IMR-90 (cell line): ENCODE measurements around the gene LRP6. TPM values are rescaled to one million over a fixed set of nuclear protein-coding genes. Genes with fewer than 3 reads are reported as not detected.

ENCODE experiments used
- ATAC-seq: fragments of 200-7000 bp; cut with Tn5 transposase; 2 replicates; pipeline ENCODE4 v1.9.1; 2020; ENCODE audit warnings: low read depth, mild to moderate bottlenecking, moderate library complexity
- BruUV-seq: library from RNA; stranded (reverse); fragments of 400-500 nt; replicated peaks from 2 replicates; lab custom pipeline; 2021; lab: Mats Ljungman, UMichigan
- CTCF ChIA-PET: fragments of 300-600 bp; formaldehyde crosslinking; extraction: SDS; loops from one replicate; lab custom pipeline; 2021; ENCODE audit warnings: antibody characterized with exemption; lab: Yijun Ruan, JAX
- POLR2A ChIA-PET: fragments of 300-600 bp; sonication (Branson Sonifier 250); formaldehyde crosslinking; loops from one replicate; lab custom pipeline; 2022; ENCODE audit warnings: antibody characterized with exemption; ENCODE audit not compliant: unreplicated experiment; lab: Charles Lee
- DNase-seq: peaks from one replicate; pipeline ENCODE4 v3.0.0; 2013
- H2AFZ ChIP-seq: replicated peaks from 2 replicates; pipeline ENCODE3; 2013; ENCODE audit warnings: low read length, mild to moderate bottlenecking; ENCODE audit not compliant: poor library complexity
- H2AK5ac ChIP-seq: 2 replicates; pipeline ENCODE4 v1.6.1; 2013; ENCODE audit warnings: low read depth, low read length, inconsistent platforms
- H2AK9ac ChIP-seq: replicated peaks from 2 replicates; pipeline ENCODE3; 2013; ENCODE audit warnings: mild to moderate bottlenecking, low read depth, low read length, moderate library complexity; ENCODE audit not compliant: poor library complexity
- H2BK120ac ChIP-seq: 2 replicates; pipeline ENCODE4 v1.6.1; 2013; ENCODE audit warnings: low read depth, low read length, inconsistent platforms
- H2BK15ac ChIP-seq: 3 replicates; pipeline ENCODE4 v1.6.1; 2013; ENCODE audit warnings: low read depth, low read length, inconsistent platforms
- H2BK20ac ChIP-seq: 2 replicates; pipeline ENCODE4 v1.6.1; 2013; ENCODE audit warnings: low read depth, mild to moderate bottlenecking, inconsistent platforms, low read length, moderate library complexity
- H2BK5ac ChIP-seq: 2 replicates; pipeline ENCODE4 v1.6.1; 2013; ENCODE audit warnings: mild to moderate bottlenecking, low read depth, low read length, inconsistent platforms; ENCODE audit not compliant: poor library complexity, severe bottlenecking
- H3K14ac ChIP-seq: replicated peaks from 2 replicates; pipeline ENCODE4 v1.6.1; 2013; ENCODE audit warnings: low read depth, low read length, inconsistent platforms
- H3K18ac ChIP-seq: 2 replicates; pipeline ENCODE4 v1.6.1; 2013; ENCODE audit warnings: low read depth, low read length, control low read depth
- H3K23ac ChIP-seq: 2 replicates; pipeline ENCODE4 v1.6.1; 2013; ENCODE audit warnings: low read depth, low read length, inconsistent platforms
- H3K27ac ChIP-seq: 2 replicates; pipeline ENCODE4 v1.5.1; 2013; ENCODE audit warnings: mild to moderate bottlenecking, control low read depth, low read length; ENCODE audit not compliant: insufficient read depth
- H3K27me3 ChIP-seq: 2 replicates; pipeline ENCODE4 v1.6.1; 2013; ENCODE audit warnings: low read length; ENCODE audit not compliant: control insufficient read depth, insufficient read depth
- H3K36me3 ChIP-seq: 2 replicates; pipeline ENCODE4 v1.6.1; 2013; ENCODE audit warnings: low read length, mixed read lengths; ENCODE audit not compliant: control insufficient read depth, insufficient read depth
- H3K4ac ChIP-seq: 2 replicates; pipeline ENCODE4 v1.6.1; 2013; ENCODE audit warnings: low read depth, low read length, inconsistent platforms
- H3K4me1 ChIP-seq: 2 replicates; pipeline ENCODE4 v1.6.1; 2013; ENCODE audit warnings: low read length, mixed read lengths; ENCODE audit not compliant: control insufficient read depth, insufficient read depth
- H3K4me2 ChIP-seq: 2 replicates; pipeline ENCODE4 v1.6.1; 2013; ENCODE audit warnings: low read depth, mild to moderate bottlenecking, control low read depth, low read length, moderate library complexity
- H3K4me3 ChIP-seq: 2 replicates; pipeline ENCODE4 v1.5.1; 2013; ENCODE audit warnings: low read depth, mild to moderate bottlenecking, control low read depth, low read length, moderate library complexity; ENCODE audit not compliant: insufficient read depth
- H3K56ac ChIP-seq: 2 replicates; pipeline ENCODE4 v1.6.1; 2013; ENCODE audit warnings: low read length, inconsistent platforms; ENCODE audit not compliant: insufficient read depth; ENCODE audit errors: extremely low read depth
- H3K79me1 ChIP-seq, 2 experiments: 2 replicates each; pipeline ENCODE4 v1.6.1; 2013; ENCODE audit warnings: low read length in 2 of 2, inconsistent platforms in 1 of 2, low read depth in 1 of 2
- H3K9ac ChIP-seq: 2 replicates; pipeline ENCODE4 v1.6.1; 2013; ENCODE audit warnings: low read depth, low read length, control low read depth
- H3K9me1 ChIP-seq: 2 replicates; pipeline ENCODE4 v1.6.1; 2013; ENCODE audit warnings: low read length, inconsistent platforms; ENCODE audit not compliant: insufficient read depth
- H3K9me3 ChIP-seq: 2 replicates; pipeline ENCODE4 v1.6.1; 2013; ENCODE audit warnings: low read length; ENCODE audit not compliant: control insufficient read depth, insufficient read depth
- H4K20me1 ChIP-seq: 2 replicates; pipeline ENCODE4 v1.6.1; 2013; ENCODE audit warnings: low read length, inconsistent platforms; ENCODE audit not compliant: insufficient read depth
- H4K5ac ChIP-seq: 2 replicates; pipeline ENCODE4 v1.6.1; 2013; ENCODE audit warnings: mild to moderate bottlenecking, low read depth, low read length, control low read depth
- H4K8ac ChIP-seq, 2 experiments: 2 replicates each; pipeline ENCODE4 v1.6.1; 2013; ENCODE audit warnings: low read depth in 2 of 2, low read length in 2 of 2, control low read depth in 1 of 2, inconsistent platforms in 1 of 2
- H4K91ac ChIP-seq: 2 replicates; pipeline ENCODE4 v1.6.1; 2013; ENCODE audit warnings: low read depth, low read length, inconsistent platforms; ENCODE audit not compliant: insufficient read depth
- CEBPB ChIP-seq: IDR thresholded peaks from 2 replicates; pipeline ENCODE4 v1.6.1; 2012; ENCODE audit warnings: low read depth, low read length, improper control_type of control experiment
- CHD1 ChIP-seq: IDR thresholded peaks from 2 replicates; pipeline ENCODE4 v1.6.1; 2012; ENCODE audit warnings: low read depth, low read length, improper control_type of control experiment
- CTCF ChIP-seq: conservative IDR thresholded peaks from 2 replicates; pipeline ENCODE4 v1.5.1; 2012; ENCODE audit warnings: mild to moderate bottlenecking, low read depth, low read length, improper control_type of control experiment
- FOS ChIP-seq: fragments of 150-350 bp; IDR thresholded peaks from 2 replicates; pipeline ENCODE4 v1.6.1; 2016; ENCODE audit warnings: low read depth, low read length
- MAFK ChIP-seq: IDR thresholded peaks from 2 replicates; pipeline ENCODE4 v1.6.1; 2012; ENCODE audit warnings: low read depth, low read length, improper control_type of control experiment
- MAZ ChIP-seq: IDR thresholded peaks from 2 replicates; pipeline ENCODE4 v1.6.1; 2012; ENCODE audit warnings: low read depth, mild to moderate bottlenecking, low read length, improper control_type of control experiment, moderate library complexity, borderline replicate concordance
- MXI1 ChIP-seq: IDR thresholded peaks from 2 replicates; pipeline ENCODE4 v1.6.1; 2012; ENCODE audit warnings: low read depth, mild to moderate bottlenecking, low read length, moderate library complexity, borderline replicate concordance
- NFE2L2 ChIP-seq: fragments of 150-350 bp; IDR thresholded peaks from 2 replicates; pipeline ENCODE4 v1.6.1; 2016; ENCODE audit warnings: low read depth, mild to moderate bottlenecking, low read length
- POLR2A ChIP-seq: IDR thresholded peaks from 2 replicates; pipeline ENCODE4 v1.6.1; 2012; ENCODE audit warnings: mild to moderate bottlenecking, low read depth, low read length
- RAD21 ChIP-seq: IDR thresholded peaks from 2 replicates; pipeline ENCODE4 v1.6.1; 2012; ENCODE audit warnings: low read length, improper control_type of control experiment
- RCOR1 ChIP-seq: IDR thresholded peaks from 2 replicates; pipeline ENCODE4 v1.6.1; 2012; ENCODE audit warnings: mild to moderate bottlenecking, low read length, improper control_type of control experiment; ENCODE audit not compliant: insufficient replicate concordance
- RFX5 ChIP-seq: IDR thresholded peaks from 2 replicates; pipeline ENCODE4 v1.8.0; 2012; ENCODE audit warnings: low read depth, mild to moderate bottlenecking, low read length, moderate library complexity
- SMC3 ChIP-seq: fragments of 150-350 bp; IDR thresholded peaks from 2 replicates; pipeline ENCODE4 v1.6.1; 2016; ENCODE audit warnings: low read depth, mild to moderate bottlenecking, antibody characterized with exemption, low read length, moderate library complexity
- USF2 ChIP-seq: fragments of 150-350 bp; IDR thresholded peaks from 2 replicates; pipeline ENCODE4 v1.6.1; 2017; ENCODE audit warnings: mild to moderate bottlenecking, antibody characterized with exemption, low read length, low read depth
- WGBS, 2 experiments: methylation state at CpG; one replicate each; pipeline versions ENCODE4 v1.1.5 to v1.1.7; 2013; ENCODE audit warnings: missing lambda C conversion rate in 2 of 2; ENCODE audit not compliant: insufficient read length in 1 of 2; ENCODE audit errors: extremely low coverage in 2 of 2; 5-methylcytosine and 5-hydroxymethylcytosine counted together
- dilution Hi-C: fragments of 300-500 bp; cut with HindIII; formaldehyde crosslinking; loops from one replicate; pipeline ENCODE4 v1.14.3; 2018; ENCODE audit warnings: low sequenced_read_pairs; ENCODE audit not compliant: unreplicated experiment
- in situ Hi-C: fragments of 300-500 bp; cut with MboI; formaldehyde crosslinking; loops from 3 replicates; pipeline ENCODE4 v1.14.3; 2019; ENCODE audit warnings: low sequenced_read_pairs, inconsistent platforms, mixed read lengths
- intact Hi-C: fragments of 100-400 bp; cut with micrococcal nuclease; formaldehyde crosslinking; loops from 2 replicates; pipeline ENCODE4 v1.10.0; 2022
- polyA plus RNA-seq, 3 experiments: library from polyadenylated mRNA; depleted of rRNA; stranded (reverse); fragments of >200 nt; gene quantifications; 2 replicates each; pipeline ENCODE4 v1.2.3, GENCODE V29; 2012; ENCODE audit warnings: low replicate concordance in 1 of 3
- total RNA-seq: library from RNA; depleted of rRNA; stranded (reverse); fragments of >200 nt; gene quantifications from 2 replicates; pipeline ENCODE4 v1.2.3, GENCODE V29; 2012

Gene LRP6
- total and polyA plus RNA-seq, 2 of the 4 experiments (the other 2 are of a cell fraction) = 14.2 to 32.1 TPM

GRCh38 chr12:12107678-12108077 lies 159.2 kb downstream of the LRP6 start:
- no peak overlapping the region for H4K91ac ChIP-seq
- no peaks in the 10 kb centered on the region for H3K9me1 ChIP-seq
- no peak for DNase-seq
- H4K5ac ChIP-seq = no peak overlapping the region
- H3K18ac ChIP-seq = no peak overlapping the region
- no peak overlapping the region for H3K4ac ChIP-seq
- no peak overlapping the region for H3K4me2 ChIP-seq
- H2BK20ac ChIP-seq = no peak overlapping the region
- no peak overlapping the region for H4K8ac ChIP-seq
- H2AFZ ChIP-seq = no peak overlapping the region
- H3K14ac ChIP-seq = no peak overlapping the region
- no peak overlapping the region for H2BK5ac ChIP-seq
- H2BK15ac ChIP-seq = no peak overlapping the region
- ATAC-seq = no peak
- in situ Hi-C loops (no loop called here), dilution Hi-C loops (no loop called here), intact Hi-C loops (no loop called here)
- H3K4me1 ChIP-seq = no peaks in the 10 kb centered on the region
- H3K23ac ChIP-seq = no peak overlapping the region
- H3K79me1 ChIP-seq = no peaks in the 10 kb centered on the region
- peaks cover 14% of the 10 kb centered on the region for H3K9me3 ChIP-seq
- no peaks in the 10 kb centered on the region for H3K27me3 ChIP-seq
- no peak overlapping the region for H3K56ac ChIP-seq
- ChIA-PET POLR2A (interaction anchor here (0.6 kb wide), 1 partner anchor 602 kb away, joined by 4 read pairs; no protein-coding TSS in a partner anchor), CTCF (interaction anchor here (0.6 kb wide), 2 partner anchors 12 to 177 kb away, joined by 3 to 7 read pairs; no protein-coding TSS in a partner anchor)
- H2AK9ac ChIP-seq = no peak overlapping the region
- WGBS, 2 experiments = 93% methylated on average over 3 of the region's 6 CpGs; no CpG with 5 or more reads in 1 of the 2 experiments
- no peaks in the 10 kb centered on the region for H3K36me3 ChIP-seq
- H3K27ac ChIP-seq = no peak overlapping the region
- no peak overlapping the region for H2AK5ac ChIP-seq
- H2BK120ac ChIP-seq = no peak overlapping the region
- no peak overlapping the region for H3K9ac ChIP-seq
- no peaks in the 10 kb centered on the region for H4K20me1 ChIP-seq
- BruUV-seq = no TSS peak
- TF ChIP-seq FOS = no peak
- TF ChIP-seq RCOR1 = no peak
- no peak for TF ChIP-seq CTCF
- no peak for TF ChIP-seq SMC3
- no peak for TF ChIP-seq CEBPB
- TF ChIP-seq MAFK = no peak
- no peak for TF ChIP-seq USF2
- TF ChIP-seq CHD1 = no peak
- no peak for TF ChIP-seq MAZ
- no peak for TF ChIP-seq MXI1
- TF ChIP-seq POLR2A = no peak
- no peak for TF ChIP-seq RFX5
- no peak for TF ChIP-seq NFE2L2
- TF ChIP-seq RAD21 = no peak
- no peak overlapping the region for H3K4me3 ChIP-seq
